ENCODE data around the gene ENTPD7. TPM values are rescaled to one million over a fixed set of nuclear protein-coding genes. Genes with fewer than 3 reads are reported as not detected.

Gene ENTPD7
- total and polyA plus RNA-seq, 10 donors: 0.48 to 17.5 (median 11.8) TPM

DNA sequence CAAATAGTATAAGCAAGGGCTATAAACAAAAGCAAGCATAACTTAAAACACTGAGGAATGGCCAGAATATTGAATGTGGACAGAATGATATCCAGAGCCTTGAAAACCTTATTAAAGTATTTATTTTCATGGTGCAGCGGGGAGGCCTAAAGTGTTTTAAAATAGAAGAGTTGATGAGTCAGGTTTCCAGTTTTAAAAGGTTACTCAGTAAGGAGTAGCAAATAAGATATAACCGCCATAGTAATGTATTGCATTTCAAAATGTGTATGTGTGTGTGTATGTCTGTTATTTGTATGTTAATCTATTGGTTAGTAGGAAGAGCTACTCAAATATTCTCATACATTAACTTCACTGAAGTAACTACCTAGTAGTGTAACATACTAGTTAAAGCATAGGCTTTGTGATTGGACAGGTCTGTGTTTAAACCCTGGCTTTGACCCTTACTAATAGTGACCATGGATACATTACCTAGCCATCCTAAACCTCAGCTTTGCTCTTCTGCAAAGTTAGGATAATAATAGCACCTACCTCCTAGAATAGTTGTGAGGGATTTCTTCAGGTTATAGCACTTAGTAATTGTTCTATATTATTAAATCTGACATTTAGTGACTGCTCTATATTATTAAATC lies 89.6 kb downstream of the ENTPD7 start:
- H3K27me3 ChIP-seq (replicated peaks in 1 of 7): no peaks in the 10 kb centered on the region
- peaks cover 0 to 12% (median 0%) of the 10 kb centered on the region in 6 donors for H3K4me1 ChIP-seq
- DNase-seq: no peak
- H3K27ac ChIP-seq: no peak overlapping the region
- TF ChIP-seq POLR2A (IDR thresholded peaks at IDR 0.05) (no peak), POLR2AphosphoS5 (IDR thresholded peaks at IDR 0.05) (no peak)
- TF ChIP-seq, protein P1, sequence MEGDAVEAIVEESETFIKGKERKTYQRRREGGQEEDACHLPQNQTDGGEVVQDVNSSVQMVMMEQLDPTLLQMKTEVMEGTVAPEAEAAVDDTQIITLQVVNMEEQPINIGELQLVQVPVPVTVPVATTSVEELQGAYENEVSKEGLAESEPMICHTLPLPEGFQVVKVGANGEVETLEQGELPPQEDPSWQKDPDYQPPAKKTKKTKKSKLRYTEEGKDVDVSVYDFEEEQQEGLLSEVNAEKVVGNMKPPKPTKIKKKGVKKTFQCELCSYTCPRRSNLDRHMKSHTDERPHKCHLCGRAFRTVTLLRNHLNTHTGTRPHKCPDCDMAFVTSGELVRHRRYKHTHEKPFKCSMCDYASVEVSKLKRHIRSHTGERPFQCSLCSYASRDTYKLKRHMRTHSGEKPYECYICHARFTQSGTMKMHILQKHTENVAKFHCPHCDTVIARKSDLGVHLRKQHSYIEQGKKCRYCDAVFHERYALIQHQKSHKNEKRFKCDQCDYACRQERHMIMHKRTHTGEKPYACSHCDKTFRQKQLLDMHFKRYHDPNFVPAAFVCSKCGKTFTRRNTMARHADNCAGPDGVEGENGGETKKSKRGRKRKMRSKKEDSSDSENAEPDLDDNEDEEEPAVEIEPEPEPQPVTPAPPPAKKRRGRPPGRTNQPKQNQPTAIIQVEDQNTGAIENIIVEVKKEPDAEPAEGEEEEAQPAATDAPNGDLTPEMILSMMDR (IDR thresholded peaks at IDR 0.05 in 8 of 11, conservative IDR thresholded peaks at IDR 0.05 in 3 of 11): no peak
- no peak overlapping the region for H3K4me3 ChIP-seq
- 94 to 100% (median 98%) methylated on average over 2 of the region's 2 CpGs for WGBS, 5 donors
- H3K36me3 ChIP-seq: peaks cover 8 to 100% (median 90%) of the 10 kb centered on the region in 6 donors
- H3K9me3 ChIP-seq: no peaks in the 10 kb centered on the region
- intact Hi-C loops (cut with DNase I; ENCODE audit: low total_unique reads): no loop called here

DNA sequence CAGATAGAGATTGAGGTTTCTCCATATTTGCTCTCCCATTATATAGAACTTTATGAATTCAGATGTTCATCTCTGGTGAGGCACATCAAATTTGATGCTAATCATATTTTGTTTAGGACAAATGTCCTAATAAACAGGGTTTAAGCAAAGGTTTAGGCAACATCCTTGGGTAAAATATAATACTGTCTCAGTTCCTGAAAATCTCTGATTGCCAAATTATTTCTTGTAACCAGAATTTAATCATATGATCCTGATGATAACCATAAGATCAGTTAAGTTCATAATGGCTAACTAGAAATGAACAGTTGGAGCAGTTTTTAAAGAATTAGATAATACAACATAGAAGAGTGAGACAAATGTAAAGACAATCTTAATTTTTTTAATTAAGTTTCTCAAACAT lies 91.3 kb downstream of the ENTPD7 start:
- peaks cover 4 to 100% (median 88%) of the 10 kb centered on the region in 6 donors for H3K36me3 ChIP-seq
- no peak for TF ChIP-seq POLR2A (IDR thresholded peaks at IDR 0.05)
- TF ChIP-seq, protein P1 (IDR thresholded peaks at IDR 0.05 in 8 of 11, conservative IDR thresholded peaks at IDR 0.05 in 3 of 11): no peak
- TF ChIP-seq POLR2AphosphoS5 (IDR thresholded peaks at IDR 0.05): no peak

DNA sequence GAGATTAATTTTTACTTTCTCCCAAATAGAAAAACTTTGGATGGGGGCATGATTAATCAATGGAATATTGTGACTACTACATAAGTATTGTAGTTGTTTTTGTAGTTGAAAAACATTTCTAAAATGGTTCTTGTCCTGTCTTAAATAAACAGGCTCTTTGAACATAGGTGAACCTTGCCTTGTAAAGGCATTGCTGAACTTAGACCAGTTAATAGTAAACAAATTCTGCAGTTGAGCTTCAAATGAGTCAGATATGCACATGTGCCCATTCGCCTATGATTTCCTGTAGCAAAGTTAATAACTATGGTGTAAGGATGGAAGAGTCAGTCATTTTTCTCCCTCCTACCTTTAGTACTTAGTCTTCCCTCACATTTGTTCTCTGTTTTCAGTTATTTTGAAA lies 95.4 kb downstream of the ENTPD7 start:
- H3K36me3 ChIP-seq: peaks cover 7 to 100% (median 84%) of the 10 kb centered on the region in 6 donors
- WGBS, 5 donors: 81 to 100% (median 89%) methylated on average over 1 of the region's 1 CpG

More for the DNA sequence above, 91.3 kb downstream of the ENTPD7 start:
- Histone ChIP-seq H3K4me1 (peaks cover 0 to 12% (median 0%) of the 10 kb centered on the region in 6 donors), H3K9me3 (no peaks in the 10 kb centered on the region), H3K27ac (no peak overlapping the region), H3K27me3 (replicated peaks in 1 of 7) (no peaks in the 10 kb centered on the region), H3K4me3 (no peak overlapping the region)
- intact Hi-C loops (cut with DNase I; ENCODE audit: low total_unique reads): no loop called here
- no peak for DNase-seq

More for the DNA sequence above, 95.4 kb downstream of the ENTPD7 start:
- TF ChIP-seq POLR2AphosphoS5 (IDR thresholded peaks at IDR 0.05) (no peak), POLR2A (IDR thresholded peaks at IDR 0.05) (no peak)
- TF ChIP-seq, protein P1 (IDR thresholded peaks at IDR 0.05 in 8 of 11, conservative IDR thresholded peaks at IDR 0.05 in 3 of 11): no peak
- no peak overlapping the region for H3K27ac ChIP-seq
- H3K4me3 ChIP-seq: no peak overlapping the region
- H3K27me3 ChIP-seq (replicated peaks in 1 of 7): no peaks in the 10 kb centered on the region
- H3K4me1 ChIP-seq: no peaks in the 10 kb centered on the region
- intact Hi-C loops (cut with DNase I; ENCODE audit: low total_unique reads): no loop called here
- H3K9me3 ChIP-seq: no peaks in the 10 kb centered on the region
- DNase-seq: no peak

Small RNA genes within 50 kb of the gene (small RNA-seq; reads per million reads assigned to genes)
- gene AL133353.1: 0 reads per million in 4 donors

Other genes with a start within 250 kb of the ENTPD7 start
- 10 to 100 TPM; 11.6 to 23.1 (median 16.6) TPM for gene GOT1, start 228.9 kb upstream of the ENTPD7 start, total RNA-seq
- 10 to 100 TPM in 2 of 3 donors, 1 to 10 TPM in 1; 9.9 to 12.3 (median 10.7) TPM for gene GOT1, start 228.9 kb upstream of the ENTPD7 start, polyA plus RNA-seq
- 10 to 100 TPM; 27.4 to 69.1 (median 38.7) TPM for gene NKX2-3, start 126.6 kb upstream of the ENTPD7 start, total RNA-seq
- gene NKX2-3, start 126.6 kb upstream of the ENTPD7 start, polyA plus RNA-seq: 10 to 100 TPM; 10.8 to 29.3 (median 11.4) TPM
- gene SLC25A28, start 39.1 kb upstream of the ENTPD7 start, total RNA-seq: 10 to 100 TPM; 33.9 to 67.1 (median 51.6) TPM
- 100 to 1,000 TPM in 1 of 3 donors, 10 to 100 TPM in 2; 54.0 to 120 (median 80.8) TPM for gene SLC25A28, start 39.1 kb upstream of the ENTPD7 start, polyA plus RNA-seq
- 10 to 100 TPM; 34.1 to 51.1 (median 37.5) TPM for gene COX15, start 72.6 kb downstream of the ENTPD7 start, total RNA-seq
- 10 to 100 TPM; 14.1 to 19.5 (median 14.8) TPM for gene COX15, start 72.6 kb downstream of the ENTPD7 start, polyA plus RNA-seq
- gene CUTC, start 72.7 kb downstream of the ENTPD7 start, total RNA-seq: 10 to 100 TPM; 25.2 to 42.0 (median 32.6) TPM
- 10 to 100 TPM; 37.0 to 50.5 (median 43.9) TPM for gene CUTC, start 72.7 kb downstream of the ENTPD7 start, polyA plus RNA-seq
- gene ABCC2, start 123.1 kb downstream of the ENTPD7 start, total RNA-seq: 1 to 10 TPM; 1.3 to 4.9 (median 3.4) TPM
- gene ABCC2, start 123.1 kb downstream of the ENTPD7 start, polyA plus RNA-seq: 1 to 10 TPM; 1.0 to 1.3 (median 1.2) TPM